IMR-90 (cell line): Measurements from ENCODE around the gene NEAT1. TPM values are rescaled to one million over a fixed set of nuclear protein-coding genes. Genes with fewer than 3 reads are reported as not detected.

Source experiments
- ATAC-seq: fragments of 200-7000 bp; cut with Tn5 transposase; 2 replicates; pipeline ENCODE4 v1.9.1; 2020; ENCODE audit warnings: low read depth, mild to moderate bottlenecking, moderate library complexity
- BruUV-seq: library from RNA; stranded (reverse); fragments of 400-500 nt; replicated peaks from 2 replicates; lab custom pipeline; 2021; lab: Mats Ljungman, UMichigan
- CTCF ChIA-PET: fragments of 300-600 bp; formaldehyde crosslinking; extraction: SDS; loops from one replicate; lab custom pipeline; 2021; ENCODE audit warnings: antibody characterized with exemption; lab: Yijun Ruan, JAX
- POLR2A ChIA-PET: fragments of 300-600 bp; sonication (Branson Sonifier 250); formaldehyde crosslinking; loops from one replicate; lab custom pipeline; 2022; ENCODE audit warnings: antibody characterized with exemption; ENCODE audit not compliant: unreplicated experiment; lab: Charles Lee
- DNase-seq: peaks from one replicate; pipeline ENCODE4 v3.0.0; 2013
- H2AFZ ChIP-seq: replicated peaks from 2 replicates; pipeline ENCODE3; 2013; ENCODE audit warnings: low read length, mild to moderate bottlenecking; ENCODE audit not compliant: poor library complexity
- H2AK5ac ChIP-seq: 2 replicates; pipeline ENCODE4 v1.6.1; 2013; ENCODE audit warnings: low read depth, low read length, inconsistent platforms
- H2AK9ac ChIP-seq: replicated peaks from 2 replicates; pipeline ENCODE3; 2013; ENCODE audit warnings: mild to moderate bottlenecking, low read depth, low read length, moderate library complexity; ENCODE audit not compliant: poor library complexity
- H2BK120ac ChIP-seq: 2 replicates; pipeline ENCODE4 v1.6.1; 2013; ENCODE audit warnings: low read depth, low read length, inconsistent platforms
- H2BK15ac ChIP-seq: 3 replicates; pipeline ENCODE4 v1.6.1; 2013; ENCODE audit warnings: low read depth, low read length, inconsistent platforms
- H2BK20ac ChIP-seq: 2 replicates; pipeline ENCODE4 v1.6.1; 2013; ENCODE audit warnings: low read depth, mild to moderate bottlenecking, inconsistent platforms, low read length, moderate library complexity
- H2BK5ac ChIP-seq: 2 replicates; pipeline ENCODE4 v1.6.1; 2013; ENCODE audit warnings: mild to moderate bottlenecking, low read depth, low read length, inconsistent platforms; ENCODE audit not compliant: poor library complexity, severe bottlenecking
- H3K14ac ChIP-seq: replicated peaks from 2 replicates; pipeline ENCODE4 v1.6.1; 2013; ENCODE audit warnings: low read depth, low read length, inconsistent platforms
- H3K18ac ChIP-seq: 2 replicates; pipeline ENCODE4 v1.6.1; 2013; ENCODE audit warnings: low read depth, low read length, control low read depth
- H3K23ac ChIP-seq: 2 replicates; pipeline ENCODE4 v1.6.1; 2013; ENCODE audit warnings: low read depth, low read length, inconsistent platforms
- H3K27ac ChIP-seq: 2 replicates; pipeline ENCODE4 v1.5.1; 2013; ENCODE audit warnings: mild to moderate bottlenecking, control low read depth, low read length; ENCODE audit not compliant: insufficient read depth
- H3K27me3 ChIP-seq: 2 replicates; pipeline ENCODE4 v1.6.1; 2013; ENCODE audit warnings: low read length; ENCODE audit not compliant: control insufficient read depth, insufficient read depth
- H3K36me3 ChIP-seq: 2 replicates; pipeline ENCODE4 v1.6.1; 2013; ENCODE audit warnings: low read length, mixed read lengths; ENCODE audit not compliant: control insufficient read depth, insufficient read depth
- H3K4ac ChIP-seq: 2 replicates; pipeline ENCODE4 v1.6.1; 2013; ENCODE audit warnings: low read depth, low read length, inconsistent platforms
- H3K4me1 ChIP-seq: 2 replicates; pipeline ENCODE4 v1.6.1; 2013; ENCODE audit warnings: low read length, mixed read lengths; ENCODE audit not compliant: control insufficient read depth, insufficient read depth
- H3K4me2 ChIP-seq: 2 replicates; pipeline ENCODE4 v1.6.1; 2013; ENCODE audit warnings: low read depth, mild to moderate bottlenecking, control low read depth, low read length, moderate library complexity
- H3K4me3 ChIP-seq: 2 replicates; pipeline ENCODE4 v1.5.1; 2013; ENCODE audit warnings: low read depth, mild to moderate bottlenecking, control low read depth, low read length, moderate library complexity; ENCODE audit not compliant: insufficient read depth
- H3K56ac ChIP-seq: 2 replicates; pipeline ENCODE4 v1.6.1; 2013; ENCODE audit warnings: low read length, inconsistent platforms; ENCODE audit not compliant: insufficient read depth; ENCODE audit errors: extremely low read depth
- H3K79me1 ChIP-seq, 2 experiments: 2 replicates each; pipeline ENCODE4 v1.6.1; 2013; ENCODE audit warnings: low read length in 2 of 2, inconsistent platforms in 1 of 2, low read depth in 1 of 2
- H3K9ac ChIP-seq: 2 replicates; pipeline ENCODE4 v1.6.1; 2013; ENCODE audit warnings: low read depth, low read length, control low read depth
- H3K9me1 ChIP-seq: 2 replicates; pipeline ENCODE4 v1.6.1; 2013; ENCODE audit warnings: low read length, inconsistent platforms; ENCODE audit not compliant: insufficient read depth
- H3K9me3 ChIP-seq: 2 replicates; pipeline ENCODE4 v1.6.1; 2013; ENCODE audit warnings: low read length; ENCODE audit not compliant: control insufficient read depth, insufficient read depth
- H4K20me1 ChIP-seq: 2 replicates; pipeline ENCODE4 v1.6.1; 2013; ENCODE audit warnings: low read length, inconsistent platforms; ENCODE audit not compliant: insufficient read depth
- H4K5ac ChIP-seq: 2 replicates; pipeline ENCODE4 v1.6.1; 2013; ENCODE audit warnings: mild to moderate bottlenecking, low read depth, low read length, control low read depth
- H4K8ac ChIP-seq, 2 experiments: 2 replicates each; pipeline ENCODE4 v1.6.1; 2013; ENCODE audit warnings: low read depth in 2 of 2, low read length in 2 of 2, control low read depth in 1 of 2, inconsistent platforms in 1 of 2
- H4K91ac ChIP-seq: 2 replicates; pipeline ENCODE4 v1.6.1; 2013; ENCODE audit warnings: low read depth, low read length, inconsistent platforms; ENCODE audit not compliant: insufficient read depth
- CHD1 ChIP-seq: IDR thresholded peaks from 2 replicates; pipeline ENCODE4 v1.6.1; 2012; ENCODE audit warnings: low read depth, low read length, improper control_type of control experiment
- ELK1 ChIP-seq: fragments of 150-350 bp; IDR thresholded peaks from 2 replicates; pipeline ENCODE4 v1.6.1; 2016; ENCODE audit warnings: low read depth, mild to moderate bottlenecking, low read length, moderate library complexity, borderline replicate concordance
- MAZ ChIP-seq: IDR thresholded peaks from 2 replicates; pipeline ENCODE4 v1.6.1; 2012; ENCODE audit warnings: low read depth, mild to moderate bottlenecking, low read length, improper control_type of control experiment, moderate library complexity, borderline replicate concordance
- MXI1 ChIP-seq: IDR thresholded peaks from 2 replicates; pipeline ENCODE4 v1.6.1; 2012; ENCODE audit warnings: low read depth, mild to moderate bottlenecking, low read length, moderate library complexity, borderline replicate concordance
- NFE2L2 ChIP-seq: fragments of 150-350 bp; IDR thresholded peaks from 2 replicates; pipeline ENCODE4 v1.6.1; 2016; ENCODE audit warnings: low read depth, mild to moderate bottlenecking, low read length
- POLR2A ChIP-seq: IDR thresholded peaks from 2 replicates; pipeline ENCODE4 v1.6.1; 2012; ENCODE audit warnings: mild to moderate bottlenecking, low read depth, low read length
- WGBS, 2 experiments: methylation state at CpG; one replicate each; pipeline versions ENCODE4 v1.1.5 to v1.1.7; 2013; ENCODE audit warnings: missing lambda C conversion rate in 2 of 2; ENCODE audit not compliant: insufficient read length in 1 of 2; ENCODE audit errors: extremely low coverage in 2 of 2; 5-methylcytosine and 5-hydroxymethylcytosine counted together
- dilution Hi-C: fragments of 300-500 bp; cut with HindIII; formaldehyde crosslinking; loops from one replicate; pipeline ENCODE4 v1.14.3; 2018; ENCODE audit warnings: low sequenced_read_pairs; ENCODE audit not compliant: unreplicated experiment
- in situ Hi-C: fragments of 300-500 bp; cut with MboI; formaldehyde crosslinking; loops from 3 replicates; pipeline ENCODE4 v1.14.3; 2019; ENCODE audit warnings: low sequenced_read_pairs, inconsistent platforms, mixed read lengths
- intact Hi-C: fragments of 100-400 bp; cut with micrococcal nuclease; formaldehyde crosslinking; loops from 2 replicates; pipeline ENCODE4 v1.10.0; 2022
- polyA plus RNA-seq, 3 experiments: library from polyadenylated mRNA; depleted of rRNA; stranded (reverse); fragments of >200 nt; gene quantifications; 2 replicates each; pipeline ENCODE4 v1.2.3, GENCODE V29; 2012; ENCODE audit warnings: low replicate concordance in 1 of 3
- total RNA-seq: library from RNA; depleted of rRNA; stranded (reverse); fragments of >200 nt; gene quantifications from 2 replicates; pipeline ENCODE4 v1.2.3, GENCODE V29; 2012

The NEAT1 gene
- total and polyA plus RNA-seq, 2 of the 4 experiments (the other 2 are of a cell fraction): 30.1 to 114 TPM

- peak overlapping the region; percentile 100 for H2AK9ac ChIP-seq
- peak overlapping the region; percentile 96 for H3K4me2 ChIP-seq
- WGBS, 2 experiments: 13% methylated on average over 3 of the region's 10 CpGs; no CpG with 5 or more reads in 1 of the 2 experiments
- peak overlapping the region; percentile 94 for H2BK120ac ChIP-seq
- H2BK15ac ChIP-seq: peak overlapping the region; percentile 88; the same call in 2 of the 3 replicates
- peak overlapping the region; percentile 98 for H3K14ac ChIP-seq
- peak overlapping the region; percentile 86 for H3K9ac ChIP-seq
- peaks cover 23% of the 10 kb centered on the region for H3K4me1 ChIP-seq
- H2AK5ac ChIP-seq: peak overlapping the region; percentile 100
- H2AFZ ChIP-seq: peak overlapping the region; percentile 96
- no peaks in the 10 kb centered on the region for H3K27me3 ChIP-seq
- ChIA-PET CTCF (interaction anchor here (0.7 kb wide), 1 partner anchor 15 kb away, joined by 3 read pairs; no protein-coding TSS in a partner anchor), POLR2A (interaction anchor here (0.9 to 7.2 kb wide), 6 partner anchors 9 to 54 kb away, joined by 3 to 494 read pairs (median 14); partner anchors contain the start of genes MALAT1 and NEAT1)
- DNase-seq: no peak
- peak overlapping the region; percentile 98 for H2BK5ac ChIP-seq
- H3K18ac ChIP-seq: peak overlapping the region; percentile 83
- dilution Hi-C loops: no loop called here
- peak overlapping the region; percentile 96 for H3K56ac ChIP-seq
- intact Hi-C loops: loop anchor here (1.0 kb wide), 1 partner anchor 16 kb away; no protein-coding TSS in a partner anchor
- H3K4ac ChIP-seq: peak overlapping the region; percentile 99
- H3K9me3 ChIP-seq: no peaks in the 10 kb centered on the region
- peak overlapping the region; percentile 99 for H3K27ac ChIP-seq
- H4K91ac ChIP-seq: peak overlapping the region; percentile 93
- H4K8ac ChIP-seq: peak overlapping the region; percentile 99 to 100
- ATAC-seq: no peak
- H3K36me3 ChIP-seq: no peaks in the 10 kb centered on the region
- H4K5ac ChIP-seq: peak overlapping the region; percentile 81
- in situ Hi-C loops: no loop called here
- TF ChIP-seq CHD1: peak; percentile 78
- TF ChIP-seq ELK1: no peak
- no peak for TF ChIP-seq MAZ
- peak; percentile 52 for TF ChIP-seq POLR2A
- no peak for TF ChIP-seq NFE2L2
- no peak for TF ChIP-seq MXI1
- peak overlapping the region; percentile 46 for H2BK20ac ChIP-seq
- H3K79me1 ChIP-seq: peaks cover 7 to 68% of the 10 kb centered on the region in 2 experiments; a peak in 3 of 4 replicates
- H4K20me1 ChIP-seq: no peaks in the 10 kb centered on the region
- H3K23ac ChIP-seq: peak overlapping the region; percentile 98
- H3K9me1 ChIP-seq: peaks cover 5% of the 10 kb centered on the region
- peak overlapping the region; percentile 73 for H3K4me3 ChIP-seq
- BruUV-seq: TSS peak; percentile 94
Measured at GRCh38 chr11:65476632-65477148, 54.1 kb downstream of the NEAT1 start.
